GM23338 (cell line): Measurements from ENCODE around the gene FAM53A. TPM values are rescaled to one million over a fixed set of nuclear protein-coding genes. Genes with fewer than 3 reads are reported as not detected.

Source experiments
- CREB1 ChIP-seq: fragments of 250-450 bp; sonication (Bioruptor Pico); IDR thresholded peaks from 2 replicates; pipeline ENCODE4 v1.5.0; 2020; ENCODE audit warnings: low read depth, mild to moderate bottlenecking, moderate library complexity
- EZH2 ChIP-seq: fragments of 200-600 bp; sonication (generic); IDR thresholded peaks from one replicate; pipeline ENCODE4 v1.8.0; 2017; ENCODE audit warnings: antibody characterized with exemption, mild to moderate bottlenecking, low read depth; ENCODE audit not compliant: unreplicated experiment
- EZH2phosphoT487 ChIP-seq: fragments of 200-600 bp; sonication (generic); IDR thresholded peaks from one replicate; pipeline ENCODE4 v1.8.1; 2018; ENCODE audit warnings: antibody characterized with exemption; ENCODE audit not compliant: unreplicated experiment
- JUNB ChIP-seq: IDR thresholded peaks from one replicate; pipeline ENCODE4 v1.6.1; 2016; ENCODE audit warnings: antibody characterized with exemption; ENCODE audit not compliant: unreplicated experiment
- NANOG ChIP-seq: IDR thresholded peaks from 2 replicates; pipeline ENCODE4 v1.6.1; 2016; ENCODE audit warnings: antibody characterized with exemption, borderline replicate concordance
- STAT1 ChIP-seq: IDR thresholded peaks from one replicate; pipeline ENCODE4 v1.6.1; 2016; ENCODE audit warnings: antibody characterized with exemption; ENCODE audit not compliant: unreplicated experiment
- polyA plus RNA-seq: library from polyadenylated mRNA; unstranded; fragments of >200 nt; fragmentation: Nextera tagmentation; extraction: Ambion mirVana; gene quantifications from 2 replicates; pipeline ENCODE4 v1.2.1, GENCODE V29; 2016
- total RNA-seq: library from RNA; depleted of rRNA; stranded (reverse); fragments of >200 nt; shearing (Covaris generic); gene quantifications from 2 replicates; pipeline ENCODE4 v1.2.3, GENCODE V29; 2014
- TF ChIP-seq, protein P1 (sequence below): fragments of 250-450 bp; sonication (Bioruptor Pico); IDR thresholded peaks from 2 replicates; pipeline ENCODE4 v1.5.0; 2020; ENCODE audit warnings: mild to moderate bottlenecking, moderate library complexity
- TF ChIP-seq, protein P2 (sequence below): IDR thresholded peaks from 2 replicates; pipeline ENCODE4 v1.6.1; 2016; ENCODE audit warnings: antibody characterized with exemption

The FAM53A gene
- total and polyA plus RNA-seq, 2 experiments from 2014 or later, result 1.1 to 3.1 TPM

DNA sequence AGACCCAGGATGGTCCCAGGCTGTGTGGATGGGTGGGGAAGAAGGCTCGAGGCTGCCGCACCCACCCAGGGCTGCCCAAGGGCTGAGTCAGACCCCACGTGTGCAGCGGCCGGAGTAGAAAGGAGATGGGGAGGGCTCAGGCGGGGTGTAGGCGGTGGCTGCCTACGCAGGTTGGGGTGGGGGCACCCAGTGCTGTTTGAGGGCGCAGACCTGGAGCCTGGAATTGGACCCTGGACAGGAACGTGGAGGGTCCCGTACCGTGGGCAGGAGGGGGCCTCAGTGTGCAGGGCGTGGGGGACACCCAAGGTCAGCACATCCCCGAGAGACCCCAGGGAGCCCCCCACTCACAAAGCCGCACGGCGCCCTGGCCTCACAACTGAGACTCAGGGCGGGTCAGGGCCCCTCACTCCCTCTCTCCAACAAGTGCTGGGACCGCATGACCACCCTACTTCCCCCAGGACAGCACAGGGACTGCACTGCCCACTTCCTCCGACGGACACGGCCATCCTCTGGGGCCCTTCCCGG is 79.9 kb downstream of the FAM53A start (continued):
- TF ChIP-seq STAT1 (no peak), CREB1 (CRISPR knock-in tag) (no peak), EZH2 (no peak), EZH2phosphoT487 (no peak), JUNB (no peak), NANOG (no peak)
- TF ChIP-seq, protein P1, sequence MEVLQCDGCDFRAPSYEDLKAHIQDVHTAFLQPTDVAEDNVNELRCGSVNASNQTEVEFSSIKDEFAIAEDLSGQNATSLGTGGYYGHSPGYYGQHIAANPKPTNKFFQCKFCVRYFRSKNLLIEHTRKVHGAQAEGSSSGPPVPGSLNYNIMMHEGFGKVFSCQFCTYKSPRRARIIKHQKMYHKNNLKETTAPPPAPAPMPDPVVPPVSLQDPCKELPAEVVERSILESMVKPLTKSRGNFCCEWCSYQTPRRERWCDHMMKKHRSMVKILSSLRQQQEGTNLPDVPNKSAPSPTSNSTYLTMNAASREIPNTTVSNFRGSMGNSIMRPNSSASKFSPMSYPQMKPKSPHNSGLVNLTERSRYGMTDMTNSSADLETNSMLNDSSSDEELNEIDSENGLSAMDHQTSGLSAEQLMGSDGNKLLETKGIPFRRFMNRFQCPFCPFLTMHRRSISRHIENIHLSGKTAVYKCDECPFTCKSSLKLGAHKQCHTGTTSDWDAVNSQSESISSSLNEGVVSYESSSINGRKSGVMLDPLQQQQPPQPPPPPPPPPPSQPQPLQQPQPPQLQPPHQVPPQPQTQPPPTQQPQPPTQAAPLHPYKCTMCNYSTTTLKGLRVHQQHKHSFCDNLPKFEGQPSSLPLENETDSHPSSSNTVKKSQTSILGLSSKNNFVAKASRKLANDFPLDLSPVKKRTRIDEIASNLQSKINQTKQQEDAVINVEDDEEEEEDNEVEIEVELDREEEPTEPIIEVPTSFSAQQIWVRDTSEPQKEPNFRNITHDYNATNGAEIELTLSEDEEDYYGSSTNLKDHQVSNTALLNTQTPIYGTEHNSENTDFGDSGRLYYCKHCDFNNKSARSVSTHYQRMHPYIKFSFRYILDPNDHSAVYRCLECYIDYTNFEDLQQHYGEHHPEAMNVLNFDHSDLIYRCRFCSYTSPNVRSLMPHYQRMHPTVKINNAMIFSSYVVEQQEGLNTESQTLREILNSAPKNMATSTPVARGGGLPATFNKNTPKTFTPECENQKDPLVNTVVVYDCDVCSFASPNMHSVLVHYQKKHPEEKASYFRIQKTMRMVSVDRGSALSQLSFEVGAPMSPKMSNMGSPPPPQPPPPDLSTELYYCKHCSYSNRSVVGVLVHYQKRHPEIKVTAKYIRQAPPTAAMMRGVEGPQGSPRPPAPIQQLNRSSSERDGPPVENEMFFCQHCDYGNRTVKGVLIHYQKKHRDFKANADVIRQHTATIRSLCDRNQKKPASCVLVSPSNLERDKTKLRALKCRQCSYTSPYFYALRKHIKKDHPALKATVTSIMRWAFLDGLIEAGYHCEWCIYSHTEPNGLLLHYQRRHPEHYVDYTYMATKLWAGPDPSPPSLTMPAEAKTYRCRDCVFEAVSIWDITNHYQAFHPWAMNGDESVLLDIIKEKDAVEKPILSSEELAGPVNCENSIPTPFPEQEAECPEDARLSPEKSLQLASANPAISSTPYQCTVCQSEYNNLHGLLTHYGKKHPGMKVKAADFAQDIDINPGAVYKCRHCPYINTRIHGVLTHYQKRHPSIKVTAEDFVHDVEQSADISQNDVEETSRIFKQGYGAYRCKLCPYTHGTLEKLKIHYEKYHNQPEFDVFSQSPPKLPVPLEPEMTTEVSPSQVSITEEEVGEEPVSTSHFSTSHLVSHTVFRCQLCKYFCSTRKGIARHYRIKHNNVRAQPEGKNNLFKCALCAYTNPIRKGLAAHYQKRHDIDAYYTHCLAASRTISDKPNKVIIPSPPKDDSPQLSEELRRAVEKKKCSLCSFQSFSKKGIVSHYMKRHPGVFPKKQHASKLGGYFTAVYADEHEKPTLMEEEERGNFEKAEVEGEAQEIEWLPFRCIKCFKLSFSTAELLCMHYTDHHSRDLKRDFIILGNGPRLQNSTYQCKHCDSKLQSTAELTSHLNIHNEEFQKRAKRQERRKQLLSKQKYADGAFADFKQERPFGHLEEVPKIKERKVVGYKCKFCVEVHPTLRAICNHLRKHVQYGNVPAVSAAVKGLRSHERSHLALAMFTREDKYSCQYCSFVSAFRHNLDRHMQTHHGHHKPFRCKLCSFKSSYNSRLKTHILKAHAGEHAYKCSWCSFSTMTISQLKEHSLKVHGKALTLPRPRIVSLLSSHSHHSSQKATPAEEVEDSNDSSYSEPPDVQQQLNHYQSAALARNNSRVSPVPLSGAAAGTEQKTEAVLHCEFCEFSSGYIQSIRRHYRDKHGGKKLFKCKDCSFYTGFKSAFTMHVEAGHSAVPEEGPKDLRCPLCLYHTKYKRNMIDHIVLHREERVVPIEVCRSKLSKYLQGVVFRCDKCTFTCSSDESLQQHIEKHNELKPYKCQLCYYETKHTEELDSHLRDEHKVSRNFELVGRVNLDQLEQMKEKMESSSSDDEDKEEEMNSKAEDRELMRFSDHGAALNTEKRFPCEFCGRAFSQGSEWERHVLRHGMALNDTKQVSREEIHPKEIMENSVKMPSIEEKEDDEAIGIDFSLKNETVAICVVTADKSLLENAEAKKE (CRISPR knock-in tag), result no peak
- TF ChIP-seq, protein P2, sequence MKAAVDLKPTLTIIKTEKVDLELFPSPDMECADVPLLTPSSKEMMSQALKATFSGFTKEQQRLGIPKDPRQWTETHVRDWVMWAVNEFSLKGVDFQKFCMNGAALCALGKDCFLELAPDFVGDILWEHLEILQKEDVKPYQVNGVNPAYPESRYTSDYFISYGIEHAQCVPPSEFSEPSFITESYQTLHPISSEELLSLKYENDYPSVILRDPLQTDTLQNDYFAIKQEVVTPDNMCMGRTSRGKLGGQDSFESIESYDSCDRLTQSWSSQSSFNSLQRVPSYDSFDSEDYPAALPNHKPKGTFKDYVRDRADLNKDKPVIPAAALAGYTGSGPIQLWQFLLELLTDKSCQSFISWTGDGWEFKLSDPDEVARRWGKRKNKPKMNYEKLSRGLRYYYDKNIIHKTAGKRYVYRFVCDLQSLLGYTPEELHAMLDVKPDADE, result no peak
